HG02759 (cell line): ENCODE results near the gene ALOXE3.

Source experiments
- ATAC-seq: cut with Tn5 transposase; IDR thresholded peaks from one replicate; pipeline ENCODE4 v1.9.1; 2021; ENCODE audit warnings: mild to moderate bottlenecking, moderate library complexity; ENCODE audit not compliant: unreplicated experiment

Gene ALOXE3

DNA sequence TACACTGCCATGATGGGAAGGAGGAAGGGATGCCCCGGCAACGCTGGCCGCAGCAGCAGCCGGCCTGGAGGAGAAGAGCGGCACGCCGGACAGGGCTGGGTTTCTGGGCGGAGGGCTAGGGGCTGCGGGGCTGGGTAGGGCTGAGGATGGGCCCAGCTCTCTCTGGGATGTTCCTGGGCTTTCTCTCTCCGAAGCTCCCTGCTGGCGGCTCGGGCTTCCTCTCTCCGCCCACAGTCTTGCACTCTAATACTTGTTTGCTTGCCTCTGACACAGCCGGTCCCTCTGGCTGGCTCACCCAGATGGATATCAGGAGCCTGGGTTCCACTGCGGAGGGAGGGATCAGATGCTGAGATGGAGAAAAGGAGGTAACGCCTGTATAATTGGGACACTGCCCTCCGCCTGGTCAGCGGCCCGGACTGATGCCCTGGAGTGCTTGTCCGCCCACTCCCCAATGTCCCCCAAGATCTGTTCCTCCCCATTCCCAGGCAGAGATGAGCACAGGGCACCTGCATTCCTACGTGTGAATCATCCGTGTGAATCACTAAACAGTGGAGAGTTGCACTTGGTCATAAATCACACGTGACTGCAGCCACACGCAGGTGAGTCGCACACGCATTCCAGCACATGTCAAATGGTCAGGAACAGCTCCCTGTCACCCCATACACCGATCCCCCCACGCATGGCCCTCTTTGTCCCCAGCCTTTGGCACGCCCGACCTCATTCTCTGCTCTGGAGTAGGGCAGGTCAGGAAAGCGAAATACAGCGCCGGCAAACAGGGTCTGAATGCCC, at the start of gene ALOXE3:
Gene ALOXE3 (minus strand): TSS at position 535 of the 789 bp plus-strand sequence. CDS start 524 bp downstream, at position 11.
- ATAC-seq: no peak

DNA sequence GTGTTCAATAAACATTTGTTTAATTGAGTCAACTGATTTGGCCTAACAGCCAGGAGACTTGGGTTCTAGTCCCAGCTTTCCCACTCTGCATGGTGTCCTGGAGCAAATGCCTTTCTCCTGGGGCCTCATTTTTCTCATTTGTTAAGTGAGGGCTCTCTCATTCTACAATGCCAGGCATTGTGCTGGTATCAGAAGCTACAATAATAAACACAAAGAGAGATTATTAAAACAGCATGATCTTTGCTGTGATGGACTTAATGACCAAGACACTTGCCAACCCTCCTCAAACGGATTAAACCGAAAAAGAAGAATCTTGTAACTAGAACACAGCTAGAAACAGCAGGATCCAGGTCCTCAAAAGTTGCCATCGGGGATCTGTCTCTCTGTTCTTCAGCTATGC, 49.2 kb upstream of the ALOXE3 start:
- no peak for ATAC-seq

DNA sequence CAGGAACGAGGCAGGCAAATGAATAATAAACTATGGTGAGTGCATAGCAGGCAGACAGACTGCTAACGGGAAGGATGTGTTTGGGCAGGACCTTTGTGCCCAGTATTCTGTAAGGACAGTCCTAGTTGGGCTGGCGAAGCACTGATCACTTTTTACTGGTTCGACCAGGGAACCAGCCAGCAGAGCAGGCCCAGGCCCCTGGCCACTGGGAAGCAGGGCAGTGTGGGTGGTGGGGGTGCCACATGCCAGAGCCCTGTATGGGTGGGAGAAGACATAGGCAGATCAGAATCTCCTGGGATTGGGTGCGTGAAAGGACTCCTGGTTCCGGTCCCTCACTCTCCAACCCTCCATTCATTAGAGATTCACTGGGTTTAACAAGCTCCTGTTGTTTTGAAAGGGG, 48.4 kb upstream of the ALOXE3 start:
- no peak for ATAC-seq

DNA sequence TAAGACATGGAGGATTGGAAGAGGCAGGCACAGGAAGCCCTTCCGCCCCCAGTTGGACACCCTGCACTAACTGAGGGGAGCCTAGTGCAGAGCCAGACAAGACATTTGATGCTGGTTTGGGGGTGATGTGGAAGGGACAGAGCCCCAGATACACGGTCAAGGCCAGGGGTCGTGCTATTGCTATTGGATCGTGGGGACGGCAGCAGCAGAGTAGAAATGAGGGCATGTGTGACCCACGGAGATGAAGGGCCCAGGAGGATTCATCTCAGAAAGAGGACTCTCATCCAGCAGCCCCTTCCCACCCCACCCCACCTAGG, 46.5 kb upstream of the ALOXE3 start:
- no peak for ATAC-seq

DNA sequence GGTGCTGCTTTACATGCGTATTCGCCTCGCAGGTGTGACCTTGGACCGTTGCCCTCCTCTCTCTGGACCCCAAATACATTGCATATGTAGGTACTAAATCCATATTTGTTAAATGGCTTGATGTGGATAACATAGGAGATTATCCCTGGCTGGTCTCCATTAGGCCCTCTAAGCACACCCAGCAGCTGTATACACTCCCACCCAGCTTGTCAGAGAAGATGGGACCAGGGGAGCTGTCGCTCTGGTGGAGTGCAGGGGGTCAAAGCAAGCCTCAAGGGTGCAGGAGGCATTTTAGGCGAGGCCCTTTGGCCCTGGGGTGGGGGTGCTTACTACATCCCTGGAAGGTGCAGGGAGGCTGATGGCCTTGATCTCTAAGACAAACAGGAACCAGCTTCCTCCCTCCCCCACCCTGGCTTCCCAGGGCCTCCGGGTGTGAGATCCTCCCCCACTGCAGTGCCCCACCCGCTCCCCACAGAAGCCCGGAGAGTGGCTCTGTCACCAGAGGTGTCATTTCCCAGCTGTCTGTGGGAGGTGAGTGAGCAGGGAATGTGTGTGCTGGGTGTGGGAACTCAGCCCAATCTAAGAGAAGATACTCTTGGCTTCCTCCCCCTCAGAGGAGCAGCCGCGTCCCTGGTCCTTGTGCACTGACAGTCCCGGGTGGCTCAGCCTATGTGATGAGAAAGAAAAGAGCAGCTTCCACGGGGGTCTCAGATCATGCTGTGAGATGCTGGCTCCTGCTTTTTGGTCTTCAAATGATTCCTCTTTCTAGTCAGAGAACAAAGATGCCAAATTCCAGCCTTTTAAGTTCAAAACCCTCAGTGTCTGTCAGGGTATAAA, 45.9 kb upstream of the ALOXE3 start:
- no peak for ATAC-seq

DNA sequence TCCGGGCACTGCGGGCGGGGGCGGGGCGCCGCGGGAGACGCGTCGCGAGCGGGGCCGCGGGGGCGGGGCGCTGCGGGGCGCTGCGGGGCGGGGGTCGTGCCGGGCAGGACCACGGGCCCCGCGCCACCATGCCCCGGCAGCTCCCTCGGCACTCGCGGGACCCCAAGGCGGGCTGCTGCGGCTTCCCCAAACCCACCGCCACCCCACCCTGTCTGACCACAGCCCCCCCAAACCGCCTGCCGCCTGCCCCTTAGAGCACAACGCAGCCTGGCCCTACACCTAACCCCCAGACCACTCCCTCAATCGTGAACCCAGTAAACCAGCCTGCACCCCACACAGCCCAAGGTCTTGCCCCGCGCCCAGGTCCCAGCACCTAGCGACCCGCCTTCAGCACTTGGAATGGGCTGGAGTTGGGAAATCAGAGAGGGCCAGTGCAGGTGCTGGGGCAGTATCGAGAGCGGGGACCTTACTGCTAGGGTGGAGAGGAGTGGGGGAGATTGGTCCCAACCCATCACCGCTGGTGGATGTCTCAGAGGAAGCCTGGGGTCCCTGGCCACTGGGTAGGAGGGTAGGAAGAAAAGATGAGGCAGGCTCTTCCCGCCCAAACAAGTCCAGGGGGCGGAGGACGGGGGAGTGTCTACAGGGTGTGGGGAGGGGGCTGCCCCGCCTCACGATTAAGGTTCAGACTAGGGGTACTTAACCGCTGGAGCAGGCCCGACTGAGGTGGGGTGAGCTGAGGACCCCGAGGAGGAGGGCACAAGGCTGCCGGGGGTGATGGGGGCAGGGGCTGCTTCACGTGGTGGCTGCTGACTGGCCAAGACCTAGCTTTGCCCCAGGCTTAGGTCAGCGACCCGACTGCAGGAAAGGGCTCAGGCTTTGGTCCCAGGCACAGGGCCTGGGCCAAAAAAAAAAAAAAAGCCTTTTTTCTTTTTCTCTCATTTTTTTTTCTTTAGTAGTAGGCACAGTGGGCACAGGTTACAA, 45.0 kb upstream of the ALOXE3 start:
- ATAC-seq: peak; percentile 15

DNA sequence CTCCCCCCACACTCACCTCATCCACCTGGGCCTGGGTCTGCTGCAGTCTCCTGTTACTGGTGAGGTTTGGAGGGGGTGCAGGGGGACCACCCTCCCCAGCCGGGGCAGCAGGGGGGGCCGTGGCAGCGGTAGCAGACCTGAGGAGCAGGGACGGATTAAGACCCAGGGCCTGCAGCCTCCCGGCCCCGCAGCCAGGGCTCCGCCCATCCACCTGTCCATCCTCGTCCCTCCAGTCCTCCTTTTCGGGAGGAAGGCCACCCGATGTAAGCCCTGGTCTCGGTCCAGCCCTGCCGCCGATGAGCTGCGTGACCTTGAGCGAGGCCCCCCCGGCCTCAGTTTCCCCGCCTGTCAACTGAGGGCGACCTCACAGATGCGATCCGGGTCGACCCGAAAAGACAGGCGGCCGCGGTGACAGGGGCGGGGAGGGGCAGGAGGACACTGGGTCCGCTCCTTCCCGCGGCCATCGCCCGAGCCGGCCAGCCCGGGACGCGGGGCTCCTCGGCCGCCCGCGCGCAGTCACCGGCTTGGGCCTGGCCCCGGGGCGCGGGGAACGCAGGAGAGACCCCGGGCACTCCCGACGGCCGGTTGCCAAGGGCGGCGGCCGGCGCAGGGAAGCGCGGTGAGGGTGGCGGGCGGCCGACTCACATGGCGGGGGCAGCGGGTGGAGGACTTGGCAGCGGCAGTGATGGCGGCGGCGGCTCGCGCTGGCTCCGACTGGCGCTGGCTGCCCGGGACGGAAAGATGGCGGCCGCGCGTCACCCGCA, 44.1 kb upstream of the ALOXE3 start, which contains the start of gene VAMP2:
Gene VAMP2 (minus strand): TSS at position 716 of the 764 bp plus-strand sequence. CDS start 69 bp downstream, at position 647.
- ATAC-seq: peak; percentile 66

DNA sequence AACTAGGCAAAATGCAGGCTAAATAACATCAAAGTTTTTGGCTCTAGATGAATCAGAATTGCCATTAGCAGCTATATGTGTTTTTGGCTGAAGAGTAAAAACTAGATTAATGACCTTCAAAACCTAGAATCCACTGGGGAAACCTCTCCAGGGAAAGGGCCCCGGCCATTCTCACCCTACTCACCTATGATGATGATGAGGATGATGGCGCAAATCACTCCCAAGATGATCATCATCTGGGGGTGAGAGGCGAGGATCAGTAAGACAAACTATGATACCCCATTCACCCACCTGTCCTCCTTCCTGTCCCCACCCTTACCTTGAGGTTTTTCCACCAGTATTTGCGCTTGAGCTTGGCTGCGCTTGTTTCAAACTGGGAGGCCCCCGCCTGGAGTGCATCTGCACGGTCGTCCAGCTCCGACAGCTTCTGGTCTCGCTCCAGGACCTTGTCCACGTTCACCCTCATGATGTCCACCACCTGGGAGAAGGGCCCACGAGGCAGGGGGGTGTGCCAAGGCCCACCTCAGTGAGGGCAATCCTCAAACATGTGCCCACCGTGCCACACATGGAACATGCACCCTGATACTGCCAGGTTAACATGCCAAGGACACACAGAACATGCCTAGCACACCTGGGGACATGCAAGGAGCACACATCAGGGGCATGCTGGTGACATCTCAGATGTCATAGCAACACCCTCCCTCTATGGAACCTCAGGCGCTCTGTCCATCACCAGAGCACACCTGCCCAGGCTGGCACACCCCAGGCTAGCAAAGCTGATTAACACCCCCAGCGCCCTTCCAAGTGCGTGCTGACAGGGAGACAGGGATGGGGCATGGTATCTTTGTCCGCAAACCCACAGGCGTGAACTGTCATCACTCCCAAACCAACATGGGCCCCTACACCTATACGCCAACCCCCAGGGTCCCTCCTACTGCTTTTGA, 43.2 kb upstream of the ALOXE3 start:
- ATAC-seq: no peak

DNA sequence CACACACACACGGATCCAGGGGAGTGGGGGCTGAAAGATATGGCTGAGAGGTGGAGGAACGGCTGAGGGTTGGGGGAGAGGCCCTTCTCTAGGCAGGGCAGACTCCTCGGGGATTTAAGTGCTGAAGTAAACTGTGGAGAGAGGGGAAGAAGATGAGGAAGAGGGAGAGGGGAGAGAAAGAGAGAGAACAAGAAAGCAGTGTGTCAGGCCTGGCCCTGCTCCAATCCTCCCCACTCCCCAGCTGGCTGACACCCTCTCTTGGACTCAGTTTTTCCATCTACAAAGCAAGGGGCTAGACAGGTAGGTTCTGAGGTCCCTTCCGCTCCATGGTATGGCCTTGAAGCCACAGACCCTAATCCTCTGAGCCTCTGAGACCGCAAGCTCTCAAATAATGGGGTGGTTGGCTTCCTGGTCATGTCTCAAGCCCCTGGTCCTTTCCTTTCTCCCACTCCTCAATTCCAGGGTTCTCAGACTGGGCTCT, 42.5 kb upstream of the ALOXE3 start:
- ATAC-seq: no peak

DNA sequence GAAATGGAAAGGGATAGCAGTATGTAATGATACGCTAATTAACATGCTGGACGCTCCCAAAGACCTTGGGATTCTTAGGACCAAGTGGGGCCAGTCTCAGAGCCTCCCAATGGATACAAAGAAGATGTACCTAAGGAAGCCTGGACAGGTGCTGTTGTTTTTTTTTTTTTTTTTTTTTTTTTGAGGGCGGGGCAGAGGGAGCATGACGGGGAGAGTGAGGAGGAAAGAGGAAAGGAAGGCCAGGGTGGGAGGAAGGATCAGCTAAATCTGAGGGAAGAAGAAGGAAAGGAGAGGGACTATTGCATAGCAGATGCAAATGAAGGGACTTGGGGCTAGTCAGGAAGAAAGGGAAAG, 41.9 kb upstream of the ALOXE3 start:
- no peak for ATAC-seq

DNA sequence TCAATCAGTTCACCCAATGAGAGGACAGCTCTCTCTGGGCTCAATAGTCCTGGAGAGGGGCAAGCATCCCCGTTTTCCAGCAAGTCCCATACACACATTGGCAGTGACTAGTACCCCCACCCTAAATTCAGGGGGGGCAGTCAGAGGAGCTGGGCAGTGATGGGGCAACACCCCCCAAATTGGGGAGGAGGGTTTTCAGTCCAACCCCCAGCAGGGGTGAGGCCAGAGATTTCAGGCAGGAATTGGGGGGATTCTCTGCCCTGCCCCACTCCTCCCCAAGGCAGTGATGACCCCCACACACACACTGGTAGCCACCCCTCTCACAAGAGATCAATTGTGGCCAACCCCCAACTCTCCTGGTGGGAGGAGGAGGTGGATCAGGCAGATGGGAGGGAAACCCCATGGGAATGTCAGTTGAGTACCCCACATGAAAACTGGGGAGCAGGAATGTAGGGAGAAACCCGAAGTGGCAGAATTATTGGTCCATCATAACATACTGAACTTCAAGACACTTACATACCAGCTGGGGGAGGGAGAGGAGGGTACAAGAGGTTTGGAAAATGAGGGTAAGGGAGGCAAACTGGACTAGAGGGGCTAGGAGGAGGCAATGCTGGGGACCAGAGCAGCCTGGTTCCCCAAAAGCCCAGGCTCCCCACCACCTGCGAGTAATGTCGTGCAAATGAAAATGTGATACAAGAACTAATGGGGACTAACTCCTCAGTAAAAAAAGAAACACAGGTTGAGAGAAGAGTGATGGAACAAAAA, 41.3 kb upstream of the ALOXE3 start:
- ATAC-seq: no peak

DNA sequence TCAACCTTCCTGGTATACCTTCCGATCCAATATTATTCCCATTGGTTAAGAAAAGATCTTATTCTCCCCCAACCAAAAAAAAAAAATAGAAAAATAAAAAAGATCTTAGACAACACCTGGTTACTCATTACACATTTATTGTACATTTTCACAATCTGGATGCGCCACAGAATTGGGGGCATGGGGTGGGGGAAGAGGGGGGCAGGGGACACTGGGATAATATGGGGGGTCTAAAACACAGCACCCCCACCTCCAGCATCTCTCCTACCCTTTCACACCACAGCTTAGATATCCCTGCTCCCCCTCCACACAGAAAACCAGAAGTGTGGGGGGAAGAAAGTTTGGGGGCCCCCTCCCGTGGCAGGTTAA, 40.7 kb upstream of the ALOXE3 start:
- ATAC-seq: no peak

DNA sequence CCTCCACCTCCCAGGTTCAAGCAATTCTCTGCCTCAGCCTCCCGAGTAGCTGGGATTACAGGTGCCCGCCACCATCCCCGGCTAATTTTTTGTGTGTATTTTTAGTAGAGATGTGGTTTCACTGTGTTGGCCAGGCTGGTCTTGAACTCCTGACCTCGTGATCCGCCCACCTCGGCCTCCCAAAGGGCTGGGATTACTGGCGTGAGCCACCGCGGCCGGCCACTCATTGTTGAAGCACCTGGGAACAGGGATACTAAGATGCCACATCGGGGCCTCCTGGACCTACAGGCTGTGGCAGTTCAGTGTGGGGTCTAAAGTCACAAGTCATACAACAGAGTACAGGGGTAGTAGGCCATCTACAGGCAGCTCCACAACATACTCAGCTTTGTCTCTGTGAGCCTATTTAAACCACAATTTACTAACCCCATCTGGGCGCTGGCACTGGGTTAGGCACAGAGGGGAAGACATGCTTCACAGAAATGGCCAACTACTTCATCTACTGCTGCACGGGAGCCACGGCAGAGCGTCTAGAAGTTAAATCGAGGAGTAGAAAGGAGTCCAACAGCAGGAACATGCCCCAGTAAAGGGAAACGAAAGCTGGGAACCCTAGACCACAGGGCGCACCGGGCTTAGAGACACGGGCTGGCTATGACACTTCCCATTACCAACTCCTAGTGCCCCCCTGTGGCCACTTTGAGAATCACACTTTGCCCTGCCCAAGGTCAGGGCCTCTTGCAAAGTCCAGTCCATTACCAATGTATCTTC, 40.1 kb upstream of the ALOXE3 start:
- ATAC-seq: no peak

DNA sequence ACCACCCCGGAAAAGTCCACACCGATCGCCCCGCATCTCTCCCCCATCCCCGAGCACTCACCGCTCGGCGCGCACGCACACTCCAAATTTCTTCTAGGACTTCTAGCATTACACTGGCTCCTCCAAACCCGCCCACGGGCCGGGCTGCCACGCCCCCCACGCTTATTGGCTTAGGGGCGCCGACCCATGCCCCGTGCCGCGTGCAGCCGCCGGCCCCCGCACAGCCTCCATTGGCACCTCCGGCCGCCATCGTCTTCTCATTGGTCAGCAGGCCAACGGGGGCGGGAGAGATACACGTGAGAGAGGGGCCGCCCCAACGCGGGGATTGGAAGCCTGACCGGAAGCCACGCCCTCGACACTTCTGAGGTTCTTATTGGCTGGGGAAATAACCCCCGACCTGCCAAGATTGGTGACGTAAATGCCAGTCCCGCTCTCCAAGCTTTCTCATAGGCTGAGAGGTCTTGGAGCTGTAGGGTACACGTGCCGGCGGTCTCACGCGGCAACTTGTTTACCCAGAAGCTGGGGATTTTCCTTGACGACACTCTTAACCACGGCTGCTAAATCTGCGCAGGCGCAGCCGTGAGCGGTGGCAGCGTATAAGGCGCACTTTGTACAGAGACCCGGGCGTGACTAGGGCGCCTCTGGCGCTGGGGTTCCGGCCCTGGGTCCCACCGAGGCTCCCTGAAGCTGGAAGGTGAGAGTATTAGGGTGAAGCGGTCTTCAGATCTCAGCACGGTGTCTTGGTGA, 38.1 kb upstream of the ALOXE3 start:
- ATAC-seq: peak; percentile 82

DNA sequence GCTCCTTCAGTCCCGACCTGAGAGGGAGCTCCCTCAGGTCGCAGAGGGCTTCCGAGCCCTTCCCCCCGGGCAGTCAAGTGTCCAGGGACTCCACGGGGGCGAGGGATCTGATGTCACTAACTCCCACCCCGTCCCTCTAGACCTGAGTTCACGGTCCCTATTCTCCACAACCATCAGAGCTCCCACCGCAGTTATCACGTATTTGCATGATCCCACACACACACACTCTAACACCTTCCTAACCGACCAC, 37.6 kb upstream of the ALOXE3 start:
- no peak for ATAC-seq

DNA sequence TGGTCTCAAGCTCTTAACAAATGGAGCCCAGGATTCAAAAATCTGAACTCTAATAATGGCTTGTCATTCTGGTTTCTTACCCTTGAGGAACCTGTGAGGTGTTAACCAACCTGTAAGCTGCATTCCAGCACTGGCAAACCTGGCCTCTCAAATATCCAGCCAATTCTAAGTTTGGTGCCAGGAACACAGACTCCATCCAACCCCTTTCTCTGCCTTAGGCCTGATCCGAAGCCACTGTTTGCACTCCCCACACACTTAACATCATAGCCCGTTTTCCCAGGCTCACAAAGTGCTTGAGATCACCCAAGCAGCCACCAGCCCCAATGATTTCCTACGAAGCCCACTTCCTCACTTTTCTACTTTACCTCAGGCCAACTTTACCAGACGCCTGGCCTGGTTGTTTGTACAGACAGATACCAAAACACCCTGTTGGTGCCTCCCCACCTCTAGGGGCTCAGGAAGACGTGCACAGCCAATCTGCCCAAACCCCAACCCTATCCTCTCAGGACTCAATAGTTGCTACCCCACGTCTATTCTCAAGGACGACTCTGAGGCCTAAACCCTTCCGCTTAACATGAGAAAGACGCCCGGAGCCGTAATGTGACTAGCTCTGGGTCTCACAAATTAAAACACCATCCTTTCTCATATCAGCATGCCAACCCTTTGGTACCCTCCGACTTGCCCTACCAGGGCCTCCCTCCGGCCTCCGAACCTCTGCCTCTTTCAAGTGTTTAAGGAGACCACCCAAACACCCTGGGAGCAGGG, 37.1 kb upstream of the ALOXE3 start:
- ATAC-seq: no peak
